Astrocyte of the hippocampus (primary cell): ENCODE measurements around the gene HEMGN.
"Not testable (repeated sequence)": the region's sequence is repeated elsewhere in the genome, so short reads cannot be mapped to it uniquely, and the experiment has no call there.

Experiments
- DNase-seq: peaks from one replicate; pipeline ENCODE4 v3.0.0; 2011; ENCODE audit warnings: low read depth, low spot score

HEMGN gene, protein sequence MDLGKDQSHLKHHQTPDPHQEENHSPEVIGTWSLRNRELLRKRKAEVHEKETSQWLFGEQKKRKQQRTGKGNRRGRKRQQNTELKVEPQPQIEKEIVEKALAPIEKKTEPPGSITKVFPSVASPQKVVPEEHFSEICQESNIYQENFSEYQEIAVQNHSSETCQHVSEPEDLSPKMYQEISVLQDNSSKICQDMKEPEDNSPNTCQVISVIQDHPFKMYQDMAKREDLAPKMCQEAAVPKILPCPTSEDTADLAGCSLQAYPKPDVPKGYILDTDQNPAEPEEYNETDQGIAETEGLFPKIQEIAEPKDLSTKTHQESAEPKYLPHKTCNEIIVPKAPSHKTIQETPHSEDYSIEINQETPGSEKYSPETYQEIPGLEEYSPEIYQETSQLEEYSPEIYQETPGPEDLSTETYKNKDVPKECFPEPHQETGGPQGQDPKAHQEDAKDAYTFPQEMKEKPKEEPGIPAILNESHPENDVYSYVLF

DNA sequence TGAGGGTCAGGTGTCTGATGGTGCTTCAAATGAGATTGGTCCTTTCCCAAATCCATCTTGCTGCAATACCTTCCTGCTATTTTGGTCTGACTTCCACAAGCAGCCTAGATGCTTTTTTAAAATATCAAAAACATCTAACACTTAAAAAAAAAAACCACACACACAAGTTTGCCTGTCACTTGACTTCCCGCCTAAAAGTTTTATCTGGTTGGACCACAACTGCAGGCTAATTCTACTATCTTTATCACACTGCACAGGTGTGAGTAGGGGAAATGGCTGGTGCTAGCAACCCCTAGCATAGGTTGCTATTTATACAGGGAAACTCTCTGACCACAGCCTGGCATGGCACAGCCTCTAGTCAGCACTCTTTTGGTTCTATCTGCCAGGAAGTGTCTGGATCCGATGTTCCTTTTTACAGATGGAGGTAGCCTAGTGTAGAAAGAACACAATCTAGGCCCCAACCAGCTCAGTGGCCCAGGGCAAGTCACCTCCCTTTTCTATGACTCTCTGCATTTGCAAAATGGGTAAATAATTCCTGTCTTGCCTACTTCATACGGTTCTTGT, at the start of gene HEMGN:
Gene HEMGN (minus strand): TSS at position 92 of the 564 bp plus-strand sequence. CDS start 36 bp downstream, at position 56.
- no peak for DNase-seq

DNA sequence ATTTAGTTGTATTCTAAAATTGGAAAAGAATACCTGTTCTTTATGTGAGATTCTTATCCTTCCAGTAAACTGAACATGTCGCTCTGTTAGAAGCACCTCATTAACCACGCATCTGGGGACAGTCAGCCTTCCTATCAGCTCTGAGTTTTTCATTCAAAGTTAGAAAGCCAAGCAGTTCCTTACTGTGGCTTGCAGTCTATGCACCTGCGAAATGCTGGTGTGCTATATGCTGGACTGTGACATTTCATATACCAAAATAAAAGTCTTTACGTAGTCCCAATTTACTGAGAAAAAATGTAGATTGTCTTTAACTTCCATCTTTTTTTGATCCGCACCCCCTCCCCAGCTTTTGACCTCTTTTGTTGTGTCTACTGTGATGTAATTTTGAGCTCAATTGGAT, 49.5 kb upstream of the HEMGN start:
- no peak for DNase-seq

DNA sequence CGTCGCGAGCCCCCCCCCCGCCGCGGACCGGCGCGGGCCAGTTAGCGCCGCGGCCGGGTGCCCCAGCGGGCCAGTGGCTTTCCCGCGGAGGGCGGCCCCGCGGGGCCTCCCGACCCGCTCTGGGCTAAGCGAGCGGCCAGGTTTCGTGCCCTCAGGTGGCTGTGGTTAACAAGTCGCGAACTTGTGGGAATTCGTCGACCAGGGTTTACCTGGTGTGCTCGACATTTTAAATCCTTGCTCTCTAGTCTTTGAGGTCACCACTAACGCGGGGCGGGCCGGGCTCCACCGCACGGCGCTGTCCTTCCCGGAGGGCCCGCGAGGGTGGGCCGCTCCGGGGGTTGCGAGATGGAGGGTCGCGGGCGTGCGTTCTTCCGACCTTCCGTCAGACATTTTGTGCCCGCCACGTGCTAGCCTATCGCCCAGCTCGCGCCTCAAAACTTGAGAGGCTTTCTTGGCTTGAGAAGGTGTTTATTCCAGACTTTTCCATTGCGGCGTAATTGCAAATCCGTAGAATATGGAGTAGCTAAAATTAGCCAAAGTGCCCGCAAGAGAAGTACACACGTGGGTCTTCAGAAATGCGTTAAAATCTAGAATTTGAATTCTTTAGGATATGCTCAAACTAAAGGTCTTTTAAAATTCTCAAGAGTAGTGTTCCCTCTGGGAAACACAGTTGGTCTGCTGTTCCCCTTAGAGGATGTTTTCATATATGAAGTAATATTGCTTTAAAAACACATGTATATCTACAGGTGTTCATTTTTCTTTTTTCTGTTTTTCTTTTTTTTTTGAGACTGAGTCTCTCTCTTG, 47.3 kb upstream of the HEMGN start:
- DNase-seq: no peak

DNA sequence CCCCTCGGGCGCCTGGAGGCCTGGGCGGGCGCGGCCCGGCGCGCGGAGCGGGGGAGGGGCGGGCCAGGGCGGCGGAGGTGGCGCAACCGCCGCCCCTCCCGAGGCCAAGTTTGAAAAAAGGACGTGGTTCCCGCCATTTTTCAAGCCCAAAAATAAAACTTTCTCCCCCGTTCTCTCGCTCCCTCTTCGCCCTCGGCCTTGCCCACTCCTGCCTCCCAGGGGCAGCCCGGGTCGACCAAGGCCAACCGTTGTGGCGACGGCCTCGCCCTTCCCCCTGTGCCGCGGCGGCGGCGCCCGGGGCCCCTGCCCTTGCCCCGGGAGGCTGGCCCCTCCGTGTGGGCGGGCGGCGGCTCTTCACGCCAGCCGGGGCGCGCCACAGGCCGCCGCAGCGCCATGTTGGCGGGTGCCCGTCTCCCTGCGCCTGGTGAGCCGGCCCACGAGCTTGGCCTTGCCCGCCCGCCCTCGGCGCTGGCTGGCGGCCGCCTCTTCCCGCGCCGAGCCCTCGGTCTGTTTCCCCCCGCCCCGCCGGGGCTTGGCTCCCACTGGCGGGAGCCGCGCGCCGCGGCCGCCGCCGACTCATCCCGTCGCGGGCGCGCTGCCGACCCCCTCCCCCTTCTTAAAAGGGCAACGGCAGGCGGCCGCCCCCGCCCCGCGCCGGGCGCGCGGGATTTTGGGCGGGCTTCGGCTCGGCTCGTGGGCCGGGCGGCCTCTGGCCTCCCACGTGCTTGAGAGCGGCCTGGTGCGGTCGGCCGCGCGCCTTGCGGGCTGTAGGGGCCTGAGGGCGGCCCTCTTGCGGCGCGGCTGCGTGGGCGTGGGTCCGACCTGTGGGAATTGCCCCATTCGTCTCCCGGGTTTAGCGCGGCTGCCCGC, 46.5 kb upstream of the HEMGN start:
- peak; percentile 93 for DNase-seq

DNA sequence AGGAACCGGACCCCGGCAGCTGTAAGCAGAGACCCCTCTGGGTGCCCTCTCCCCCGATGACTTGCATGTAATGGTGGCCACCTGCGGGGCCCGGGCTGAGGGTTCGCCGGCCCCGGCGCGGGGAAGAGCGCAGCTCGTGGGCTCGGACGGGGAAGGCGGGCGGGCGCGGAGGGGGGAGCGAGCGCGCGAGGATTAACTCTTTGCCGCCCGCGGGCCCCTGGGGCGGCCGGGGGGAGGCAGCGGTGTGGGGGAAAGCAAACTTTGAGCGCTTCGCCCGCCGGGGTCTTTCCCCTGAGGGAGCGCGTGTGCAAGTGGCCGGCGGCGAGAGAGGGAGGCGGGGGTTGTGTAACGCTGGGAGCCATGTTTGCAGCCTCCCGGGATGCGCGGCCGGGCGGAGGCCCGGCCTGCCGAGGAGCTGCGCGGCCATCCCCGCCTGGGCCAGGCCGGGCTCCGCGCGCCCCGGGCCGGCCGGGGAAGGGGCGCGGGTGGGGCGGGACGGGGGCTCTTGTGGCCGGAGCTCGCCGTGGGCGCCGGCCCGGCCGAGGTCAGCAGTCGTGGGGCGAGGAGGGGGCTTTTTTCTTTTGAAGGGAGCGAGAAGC, 45.7 kb upstream of the HEMGN start:
- peak; percentile 72 for DNase-seq

DNA sequence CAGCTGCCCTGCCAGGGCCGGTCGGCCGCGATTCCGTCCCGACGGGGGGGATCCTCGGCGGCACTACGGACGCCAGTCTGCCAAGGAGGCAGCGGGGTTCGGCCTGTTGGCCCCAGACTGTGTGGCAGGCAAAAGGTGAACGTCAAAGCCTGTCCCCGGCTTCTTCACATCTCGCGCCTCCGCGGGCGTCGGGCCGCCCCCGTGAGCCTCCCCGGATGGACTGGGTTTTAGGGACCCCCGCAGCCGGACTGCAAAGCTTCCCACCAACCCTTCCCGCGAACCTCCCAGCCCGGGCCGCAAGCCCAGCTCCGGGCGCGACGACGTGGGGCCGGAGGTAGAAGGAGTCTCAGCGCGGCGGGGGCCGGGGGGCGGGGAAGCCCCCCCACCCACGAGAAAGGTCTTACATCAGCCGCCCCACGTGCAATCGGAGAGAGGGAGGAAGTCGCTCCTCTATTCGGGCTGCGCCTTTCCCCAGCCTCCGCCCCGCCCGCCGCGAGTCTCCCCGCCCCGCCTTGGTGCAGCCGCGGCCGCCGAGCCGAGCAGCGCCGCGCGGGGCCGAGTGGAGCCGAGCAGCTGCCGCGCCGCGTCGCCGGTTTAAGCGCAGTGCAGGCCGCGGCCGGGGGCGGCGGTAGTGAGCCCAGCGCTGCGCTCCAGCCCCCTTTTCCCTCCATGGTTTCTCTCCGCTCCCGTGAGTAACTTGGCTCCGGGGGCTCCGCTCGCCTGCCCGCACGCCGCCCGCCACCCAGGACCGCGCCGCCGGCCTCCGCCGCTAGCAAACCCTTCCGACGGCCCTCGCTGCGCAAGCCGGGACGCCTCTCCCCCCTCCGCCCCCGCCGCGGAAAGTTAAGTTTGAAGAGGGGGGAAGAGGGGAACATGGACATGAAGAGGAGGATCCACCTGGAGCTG, 45.0 kb upstream of the HEMGN start, which contains the start of gene ANP32B:
Gene ANP32B (plus strand): TSS at position 659 of the 906 bp plus-strand sequence. CDS start 215 bp downstream, at position 874.
- peak; percentile 97 for DNase-seq

DNA sequence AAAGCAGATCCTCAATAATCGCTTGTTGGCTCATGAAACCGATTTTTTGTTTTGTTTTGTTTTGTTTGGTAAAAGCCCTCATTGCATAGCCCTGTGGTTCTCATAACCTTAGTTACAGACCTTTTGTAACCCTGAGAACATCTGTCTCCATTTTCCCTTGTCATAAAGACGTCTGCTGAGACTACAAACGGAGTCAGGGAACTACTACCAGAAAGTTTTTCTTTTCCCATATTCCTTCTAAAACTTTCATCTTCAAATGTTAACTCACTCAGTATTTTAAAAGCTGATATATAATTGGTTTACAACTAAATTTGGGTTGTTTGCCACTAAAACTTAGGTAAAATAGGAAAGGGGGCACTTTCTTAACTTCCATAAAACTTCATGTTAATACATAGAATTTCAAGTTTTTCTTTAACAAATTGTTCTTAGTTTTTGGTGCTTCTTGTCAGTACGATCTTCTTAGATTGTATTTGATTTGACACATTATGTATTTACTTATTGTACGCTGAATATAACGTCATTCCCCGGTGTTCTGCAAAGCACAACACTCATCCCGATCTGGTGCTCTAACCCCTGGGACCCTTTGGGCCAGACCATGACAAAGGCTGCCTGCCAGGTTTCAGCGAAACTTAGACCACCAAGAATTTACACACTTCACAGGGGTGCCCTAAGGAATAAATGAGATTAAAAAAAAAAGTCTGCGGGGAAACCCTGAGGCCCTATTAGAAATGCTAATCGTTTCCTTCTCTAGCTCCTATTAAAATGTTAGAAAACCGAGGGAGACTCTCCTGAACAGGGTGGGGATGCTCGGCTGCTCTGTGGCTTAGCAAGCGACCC, 44.1 kb upstream of the HEMGN start:
- DNase-seq: no peak

DNA sequence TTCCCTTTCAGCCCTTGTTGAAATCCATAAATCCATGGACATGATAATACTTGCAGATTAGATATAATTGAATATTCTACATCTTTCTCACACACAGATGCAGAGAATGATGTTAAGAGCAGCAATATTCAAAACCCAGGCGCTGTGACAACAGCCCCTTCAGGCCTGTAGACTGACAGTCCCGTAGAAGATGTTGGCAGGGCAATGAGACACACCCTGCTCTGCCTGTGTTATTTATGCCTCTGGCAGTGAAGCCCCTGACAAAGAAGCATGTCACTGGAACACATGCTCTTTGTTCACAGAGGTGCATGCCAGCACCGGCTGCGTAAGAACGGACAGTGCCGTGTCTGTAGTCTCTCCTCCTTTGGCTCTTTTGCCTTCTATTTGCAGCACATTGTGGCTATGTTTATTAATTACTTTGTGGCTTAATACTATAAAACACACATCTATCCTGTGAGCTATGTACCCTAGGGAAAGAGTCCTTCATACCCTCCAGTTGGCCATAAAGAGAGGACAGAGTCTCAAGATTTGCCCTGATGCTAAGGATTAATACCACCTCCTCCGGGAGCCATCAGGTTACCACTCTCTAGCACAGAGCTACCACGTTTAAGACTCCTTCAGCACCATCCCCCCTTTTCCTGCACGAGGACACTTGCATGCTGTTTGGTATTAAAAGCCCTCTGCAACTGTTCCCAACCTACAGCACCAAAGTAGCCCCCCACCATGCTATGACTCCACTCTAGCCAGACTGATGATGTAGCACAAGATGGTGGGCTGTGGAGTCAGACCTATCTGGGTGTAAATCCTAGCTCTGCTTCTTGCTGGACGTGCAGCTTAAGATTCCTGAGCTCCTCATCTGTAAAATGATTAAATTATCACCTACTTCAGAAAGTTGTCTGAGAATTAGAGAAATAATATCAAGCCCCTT, 43.2 kb upstream of the HEMGN start:
- no peak for DNase-seq

DNA sequence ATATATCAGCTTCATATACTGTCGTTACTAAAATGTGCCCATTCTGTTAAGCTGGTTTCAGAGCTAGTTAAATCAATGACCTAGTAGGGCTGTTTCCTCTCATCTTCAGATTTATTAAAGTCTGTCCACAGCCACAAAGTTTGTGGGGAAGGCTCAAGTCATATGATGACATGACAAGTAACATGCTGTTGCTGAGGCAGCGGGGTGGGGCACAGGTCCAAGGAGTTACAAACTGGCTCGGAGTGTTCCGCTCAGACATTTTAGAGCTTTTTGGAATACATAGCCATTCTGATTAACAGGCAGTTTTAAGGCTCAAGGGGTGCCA, 42.5 kb upstream of the HEMGN start:
- no peak for DNase-seq

DNA sequence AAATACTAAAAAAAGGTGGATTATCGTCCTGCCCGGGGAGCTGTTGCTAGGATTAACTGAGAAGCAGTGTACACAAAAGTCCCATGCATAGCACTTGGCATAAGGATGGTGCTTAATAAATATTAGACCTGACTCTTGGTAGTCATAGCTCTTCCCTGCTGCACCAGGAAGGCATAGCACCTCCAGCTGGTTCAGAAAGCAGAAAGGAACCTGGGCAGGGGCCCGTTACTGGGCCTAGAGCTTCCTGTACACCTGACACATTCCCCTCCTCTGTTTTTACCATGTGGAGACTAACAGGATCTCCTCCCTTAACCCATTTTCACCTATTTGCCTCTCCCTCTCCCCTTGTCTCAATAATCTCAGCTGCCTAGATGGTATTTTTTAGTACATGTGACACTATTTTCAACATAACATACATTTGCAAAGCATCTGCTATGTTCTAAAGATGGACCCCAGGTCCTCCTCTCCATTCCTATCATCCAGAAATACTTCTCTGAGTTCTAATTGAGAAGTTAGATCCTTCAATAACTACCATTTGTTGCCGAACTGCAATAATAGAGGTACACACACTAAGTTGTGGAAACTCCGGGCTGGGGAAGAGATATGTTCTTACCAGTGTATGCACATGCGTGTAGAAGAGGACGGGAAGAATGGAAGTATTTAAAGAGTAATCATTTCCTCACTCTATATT, 42.0 kb upstream of the HEMGN start:
- no peak for DNase-seq

DNA sequence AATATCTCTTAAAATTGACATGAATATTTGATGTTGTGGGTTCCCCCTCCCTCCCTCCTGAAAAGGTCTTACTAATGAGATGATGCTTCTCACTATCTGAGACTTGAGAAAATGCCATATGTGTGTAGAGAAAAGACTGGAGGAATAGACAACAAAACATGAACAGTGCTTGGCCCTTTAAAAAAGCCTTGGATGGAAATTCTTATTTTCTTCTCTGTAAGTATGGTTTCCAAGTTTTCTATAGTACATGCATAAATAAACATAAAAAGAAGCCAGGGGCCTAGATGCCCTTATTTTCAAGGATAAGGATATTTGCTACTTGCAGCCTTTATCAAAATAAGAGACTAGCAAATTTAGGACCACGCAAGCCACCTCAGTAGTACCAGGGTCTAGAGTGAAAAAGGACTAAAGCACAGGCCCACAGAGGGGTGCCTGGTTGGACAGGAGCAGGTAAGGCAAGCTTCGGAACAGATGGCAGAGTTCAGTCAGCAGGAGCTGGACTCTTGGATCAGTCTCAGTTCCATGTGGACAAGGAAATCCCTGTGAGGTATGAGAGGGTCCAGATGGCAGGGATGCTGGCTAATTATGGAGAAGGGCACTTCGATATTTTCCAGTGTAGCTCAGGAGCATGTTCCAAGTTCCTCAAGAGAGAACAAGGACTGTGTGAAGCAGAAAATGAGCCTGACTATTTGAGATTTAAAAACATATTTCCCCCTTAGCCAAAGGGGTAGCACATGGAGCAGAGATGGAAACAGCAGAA, 40.6 kb upstream of the HEMGN start:
- DNase-seq: no peak

DNA sequence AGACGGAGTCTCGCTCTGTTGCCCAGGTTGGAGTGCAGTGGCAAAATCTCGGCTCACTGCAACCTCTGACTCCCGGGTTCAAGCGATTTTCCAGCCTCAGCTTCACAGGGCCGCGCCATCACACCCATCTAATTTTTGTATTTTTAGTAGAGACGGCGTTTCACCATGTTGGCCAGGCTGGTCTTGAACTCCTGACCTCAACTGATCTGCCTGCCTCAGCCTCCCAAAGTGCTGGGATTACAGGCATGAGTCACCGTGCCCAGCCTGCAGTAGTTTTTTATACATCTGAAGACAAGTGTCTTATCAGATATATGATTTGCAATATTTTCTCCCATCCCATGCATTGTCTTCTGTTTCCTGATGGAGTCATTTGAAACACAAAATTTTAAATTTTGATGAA, 38.7 kb upstream of the HEMGN start:
- DNase-seq: not testable (repeated sequence)

DNA sequence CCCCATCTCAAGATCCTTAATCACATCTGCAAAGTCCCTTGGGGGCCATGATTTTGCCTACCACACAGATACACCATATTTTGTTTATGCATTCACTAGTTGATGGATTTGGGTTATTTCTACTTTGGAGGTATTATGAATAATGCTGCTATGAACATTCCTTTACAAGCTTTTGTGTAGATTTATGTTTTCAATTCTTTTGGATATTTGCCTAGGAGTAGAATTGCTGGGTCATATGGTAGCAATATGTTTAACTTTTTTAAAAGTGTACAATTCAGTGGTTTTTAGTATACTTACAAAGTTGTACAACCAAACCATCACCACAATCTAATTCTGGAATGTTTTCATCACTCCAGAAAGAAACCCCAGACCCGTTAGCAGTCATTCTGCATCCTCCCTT, 37.4 kb upstream of the HEMGN start:
- no peak for DNase-seq

DNA sequence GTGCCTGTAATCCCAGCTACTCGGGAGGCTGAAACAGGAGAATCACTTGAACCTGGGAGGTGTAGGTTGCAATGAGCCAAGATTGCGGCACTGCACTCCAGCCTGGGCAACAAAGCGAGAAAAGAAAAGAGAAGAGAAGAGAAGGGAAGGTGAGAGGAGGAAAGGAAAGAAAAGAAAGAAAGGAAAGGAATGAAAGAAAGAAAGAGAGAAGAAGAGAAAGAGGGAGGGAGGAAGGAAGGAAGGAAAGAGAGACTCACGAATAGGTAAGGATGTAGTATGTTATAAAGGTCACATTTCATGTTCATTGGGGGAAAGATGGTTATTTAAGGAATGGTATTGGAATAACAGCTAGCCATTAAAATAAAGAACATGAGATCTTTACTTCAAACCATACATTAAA, 34.8 kb upstream of the HEMGN start:
- DNase-seq: no peak

DNA sequence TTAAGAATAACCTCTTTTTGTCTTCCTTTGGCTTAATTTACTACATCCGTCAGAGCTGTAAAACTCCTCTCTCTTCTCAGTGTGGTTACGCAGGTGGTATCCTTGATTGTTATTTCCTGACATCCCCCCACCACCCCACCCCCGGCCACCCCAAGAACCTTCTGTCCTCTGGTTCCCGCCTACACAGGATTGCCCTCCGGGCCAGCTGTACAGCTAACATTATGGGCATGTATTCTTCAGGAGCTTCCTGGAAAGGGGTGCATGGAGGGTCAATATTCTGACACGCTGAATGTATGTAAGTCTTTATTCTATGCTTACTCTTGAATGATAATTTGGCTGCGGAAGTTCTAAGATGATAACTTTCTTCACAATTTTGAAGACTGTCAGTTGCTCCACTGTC, 32.2 kb upstream of the HEMGN start:
- DNase-seq: no peak

DNA sequence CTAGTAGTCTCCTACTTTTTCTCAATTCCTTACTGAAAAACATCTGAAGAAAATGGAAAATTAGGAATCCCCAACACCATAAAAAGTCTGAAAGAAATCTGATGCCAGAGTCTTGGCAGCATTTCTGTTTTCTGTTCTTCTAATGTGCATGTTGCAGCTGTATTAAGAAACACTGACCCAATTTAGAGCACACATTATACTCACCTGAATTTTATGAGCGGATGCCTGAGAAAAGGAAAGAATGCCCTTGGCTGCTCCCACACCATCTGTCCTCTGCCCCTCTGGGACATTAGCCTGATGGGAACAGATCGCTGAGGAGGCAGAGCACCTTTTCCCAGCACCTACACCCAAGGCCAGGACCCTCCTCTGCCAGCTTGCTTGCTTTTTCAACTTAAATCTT, 31.0 kb upstream of the HEMGN start:
- DNase-seq: no peak

DNA sequence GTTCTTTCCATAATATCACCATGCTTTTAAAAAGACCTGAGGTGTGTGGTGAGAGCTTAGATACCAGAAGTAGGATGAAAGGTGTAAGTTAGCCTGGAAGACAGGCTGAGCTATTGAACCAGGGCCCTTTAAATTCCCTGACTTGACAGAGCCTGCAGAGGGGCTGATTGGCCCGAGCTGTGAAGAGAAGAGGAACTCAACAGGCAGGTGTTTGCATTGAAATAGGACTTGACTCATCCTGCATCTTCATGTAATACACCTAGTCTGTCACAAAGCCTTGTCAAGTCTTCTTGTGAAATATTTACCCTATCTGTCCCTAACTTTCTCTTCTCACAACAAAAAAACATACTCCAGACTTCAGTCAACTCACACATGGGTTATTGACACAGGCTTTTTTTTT, 28.5 kb upstream of the HEMGN start:
- no peak for DNase-seq
